Measurements from ENCODE around the gene LORICRIN.
"Not testable (repeated sequence)": the region's sequence is repeated elsewhere in the genome, so short reads cannot be mapped to it uniquely, and the experiment has no call there.

The LORICRIN gene

GRCh38 chr1:153259387-153259786, at the start of gene LORICRIN:
Gene LORICRIN (plus strand): TSS chr1:153259687. CDS start chr1:153260950, 1,263 bp downstream.
- no peak for FAIRE-seq

- FAIRE-seq, result no peak
Observed at GRCh38 chr1:153210206-153210605, 49.3 kb upstream of the LORICRIN start.

- FAIRE-seq, result no peak
Observed at GRCh38 chr1:153212201-153212600, 47.3 kb upstream of the LORICRIN start.

GRCh38 chr1:153213519-153213918, 46.0 kb upstream of the LORICRIN start:
- no peak for FAIRE-seq

- no peak for FAIRE-seq
Observed at GRCh38 chr1:153217212-153217611, 42.3 kb upstream of the LORICRIN start, which contains the start of gene PRR9. Gene PRR9 (plus strand): TSS chr1:153217584. CDS start chr1:153218145, 561 bp downstream.

- FAIRE-seq, result no peak
Observed at GRCh38 chr1:153217744-153218416, 41.6 kb upstream of the LORICRIN start.

GRCh38 chr1:153220606-153221303, 38.7 kb upstream of the LORICRIN start:
- FAIRE-seq, result no peak

- FAIRE-seq, result not testable (repeated sequence)
Observed at GRCh38 chr1:153223040-153223891, 36.2 kb upstream of the LORICRIN start.

- no peak for FAIRE-seq
Observed at GRCh38 chr1:153227810-153228209, 31.7 kb upstream of the LORICRIN start.

GRCh38 chr1:153228491-153228890, 31.0 kb upstream of the LORICRIN start:
- FAIRE-seq, result no peak

GRCh38 chr1:153229076-153229829, 30.2 kb upstream of the LORICRIN start:
- not testable (repeated sequence) for FAIRE-seq

GRCh38 chr1:153231363-153231762, 28.1 kb upstream of the LORICRIN start:
- no peak for FAIRE-seq

- no peak for FAIRE-seq
Observed at GRCh38 chr1:153231785-153232184, 27.7 kb upstream of the LORICRIN start.

GRCh38 chr1:153232553-153232952, 26.9 kb upstream of the LORICRIN start:
- no peak for FAIRE-seq

- FAIRE-seq, result no peak
Observed at GRCh38 chr1:153233448-153233847, 26.0 kb upstream of the LORICRIN start.

- no peak for FAIRE-seq
Observed at GRCh38 chr1:153238527-153238926, 21.0 kb upstream of the LORICRIN start.

GRCh38 chr1:153242160-153242559, 17.3 kb upstream of the LORICRIN start:
- no peak for FAIRE-seq

GRCh38 chr1:153245466-153245865, 14.0 kb upstream of the LORICRIN start:
- no peak for FAIRE-seq

GRCh38 chr1:153246018-153246417, 13.5 kb upstream of the LORICRIN start:
- no peak for FAIRE-seq

GRCh38 chr1:153246825-153247224, 12.7 kb upstream of the LORICRIN start:
- FAIRE-seq, result no peak

- FAIRE-seq, result no peak
Observed at GRCh38 chr1:153248176-153248879, 11.2 kb upstream of the LORICRIN start.

GRCh38 chr1:153250166-153250565, 9.3 kb upstream of the LORICRIN start:
- no peak for FAIRE-seq

Measured in endometrium (tissue), 2 donors.